ENCODE results near the gene UBE2Q2.

UBE2Q2 gene

GRCh38 chr15:75948761-75949296 is 105.6 kb downstream of the UBE2Q2 start:
- POLR2A ChIA-PET = no interaction called here
- CTCF ChIA-PET = interaction anchor here (1.0 kb wide), 1 partner anchor 18 kb away, joined by 3 read pairs; no protein-coding TSS in a partner anchor
- DNase-seq (ENCODE audit: extremely low spot score) = no peak
- TF ChIP-seq, protein P1, sequence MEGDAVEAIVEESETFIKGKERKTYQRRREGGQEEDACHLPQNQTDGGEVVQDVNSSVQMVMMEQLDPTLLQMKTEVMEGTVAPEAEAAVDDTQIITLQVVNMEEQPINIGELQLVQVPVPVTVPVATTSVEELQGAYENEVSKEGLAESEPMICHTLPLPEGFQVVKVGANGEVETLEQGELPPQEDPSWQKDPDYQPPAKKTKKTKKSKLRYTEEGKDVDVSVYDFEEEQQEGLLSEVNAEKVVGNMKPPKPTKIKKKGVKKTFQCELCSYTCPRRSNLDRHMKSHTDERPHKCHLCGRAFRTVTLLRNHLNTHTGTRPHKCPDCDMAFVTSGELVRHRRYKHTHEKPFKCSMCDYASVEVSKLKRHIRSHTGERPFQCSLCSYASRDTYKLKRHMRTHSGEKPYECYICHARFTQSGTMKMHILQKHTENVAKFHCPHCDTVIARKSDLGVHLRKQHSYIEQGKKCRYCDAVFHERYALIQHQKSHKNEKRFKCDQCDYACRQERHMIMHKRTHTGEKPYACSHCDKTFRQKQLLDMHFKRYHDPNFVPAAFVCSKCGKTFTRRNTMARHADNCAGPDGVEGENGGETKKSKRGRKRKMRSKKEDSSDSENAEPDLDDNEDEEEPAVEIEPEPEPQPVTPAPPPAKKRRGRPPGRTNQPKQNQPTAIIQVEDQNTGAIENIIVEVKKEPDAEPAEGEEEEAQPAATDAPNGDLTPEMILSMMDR (IDR thresholded peaks at IDR 0.05; ENCODE audit: control extremely low read depth, extremely low read depth, low read depth, missing control alignments) = no peak
